Mesothelial cell of epicardium (in vitro differentiated cells): ENCODE results near the gene TAF1A. TPM values are rescaled to one million over a fixed set of nuclear protein-coding genes. Genes with fewer than 3 reads are reported as not detected.

ENCODE experiments used
- DNase-seq, 2 experiments: peaks; one replicate each; pipeline ENCODE4 v3.0.0; 2021; ENCODE audit warnings: low spot score in 2 of 2; ENCODE audit not compliant: unreplicated experiment in 2 of 2
- H3K27ac Mint-ChIP-seq: 2 replicates; pipeline ENCODE4 v1.8.0; 2021; ENCODE audit warnings: mixed read lengths
- H3K27me3 Mint-ChIP-seq: 2 replicates; pipeline ENCODE4 v1.8.0; 2021; ENCODE audit warnings: low read depth, mixed read lengths
- H3K36me3 Mint-ChIP-seq: 2 replicates; pipeline ENCODE4 v1.8.0; 2021; ENCODE audit warnings: mixed read lengths
- H3K4me1 Mint-ChIP-seq: 2 replicates; pipeline ENCODE4 v1.8.0; 2021; ENCODE audit warnings: mixed read lengths
- H3K4me3 Mint-ChIP-seq: 2 replicates; pipeline ENCODE4 v1.8.0; 2021; ENCODE audit warnings: mild to moderate bottlenecking, moderate library complexity, mixed read lengths
- H3K9me3 Mint-ChIP-seq: 2 replicates; pipeline ENCODE4 v1.8.0; 2021; ENCODE audit warnings: mixed read lengths
- total RNA-seq: library from RNA; stranded (reverse); gene quantifications from 3 replicates; pipeline ENCODE4 v1.2.1, GENCODE V29; 2021
- TF ChIP-seq, protein P1 (sequence below): fragments of 200-600 bp; sonication (generic); IDR thresholded peaks from one replicate; pipeline ENCODE4 v1.5.0; 2021; ENCODE audit warnings: antibody characterized with exemption; ENCODE audit not compliant: unreplicated experiment

Gene TAF1A
- total RNA-seq, 1 donor from 2014 or later = 15.6 TPM

- no peaks in the 10 kb centered on the region for H3K4me1 Mint-ChIP-seq
- H3K4me3 Mint-ChIP-seq = no peak overlapping the region
- H3K27me3 Mint-ChIP-seq = peaks cover 11% of the 10 kb centered on the region
- H3K9me3 Mint-ChIP-seq = peaks cover 11% of the 10 kb centered on the region
- no peak overlapping the region for H3K27ac Mint-ChIP-seq
- H3K36me3 Mint-ChIP-seq = no peaks in the 10 kb centered on the region
- TF ChIP-seq, protein P1, sequence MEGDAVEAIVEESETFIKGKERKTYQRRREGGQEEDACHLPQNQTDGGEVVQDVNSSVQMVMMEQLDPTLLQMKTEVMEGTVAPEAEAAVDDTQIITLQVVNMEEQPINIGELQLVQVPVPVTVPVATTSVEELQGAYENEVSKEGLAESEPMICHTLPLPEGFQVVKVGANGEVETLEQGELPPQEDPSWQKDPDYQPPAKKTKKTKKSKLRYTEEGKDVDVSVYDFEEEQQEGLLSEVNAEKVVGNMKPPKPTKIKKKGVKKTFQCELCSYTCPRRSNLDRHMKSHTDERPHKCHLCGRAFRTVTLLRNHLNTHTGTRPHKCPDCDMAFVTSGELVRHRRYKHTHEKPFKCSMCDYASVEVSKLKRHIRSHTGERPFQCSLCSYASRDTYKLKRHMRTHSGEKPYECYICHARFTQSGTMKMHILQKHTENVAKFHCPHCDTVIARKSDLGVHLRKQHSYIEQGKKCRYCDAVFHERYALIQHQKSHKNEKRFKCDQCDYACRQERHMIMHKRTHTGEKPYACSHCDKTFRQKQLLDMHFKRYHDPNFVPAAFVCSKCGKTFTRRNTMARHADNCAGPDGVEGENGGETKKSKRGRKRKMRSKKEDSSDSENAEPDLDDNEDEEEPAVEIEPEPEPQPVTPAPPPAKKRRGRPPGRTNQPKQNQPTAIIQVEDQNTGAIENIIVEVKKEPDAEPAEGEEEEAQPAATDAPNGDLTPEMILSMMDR = no peak
- DNase-seq = no peak
Measured at GRCh38 chr1:222529916-222530315, 59.8 kb downstream of the TAF1A start.

DNA sequence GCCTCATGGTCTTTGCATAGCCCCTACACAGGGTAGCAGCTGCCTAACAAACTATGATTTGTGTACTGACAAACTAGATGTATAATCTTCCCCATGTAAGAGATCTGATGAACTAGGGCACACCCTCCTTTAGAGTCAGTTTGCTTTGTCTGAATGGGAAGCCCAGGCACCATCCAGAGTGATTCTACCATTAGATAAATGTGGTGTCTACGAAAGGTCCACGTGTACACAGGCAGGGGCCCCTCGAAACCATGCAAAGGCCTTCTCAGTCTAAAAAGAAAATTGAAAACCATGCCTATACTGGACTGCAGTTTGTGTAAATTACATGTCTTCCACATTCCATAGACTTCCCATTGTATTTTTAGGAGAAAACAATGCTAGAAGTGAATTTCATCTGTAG, 60.6 kb downstream of the TAF1A start:
- H3K4me1 Mint-ChIP-seq = peaks cover under 1% of the 10 kb centered on the region

DNA sequence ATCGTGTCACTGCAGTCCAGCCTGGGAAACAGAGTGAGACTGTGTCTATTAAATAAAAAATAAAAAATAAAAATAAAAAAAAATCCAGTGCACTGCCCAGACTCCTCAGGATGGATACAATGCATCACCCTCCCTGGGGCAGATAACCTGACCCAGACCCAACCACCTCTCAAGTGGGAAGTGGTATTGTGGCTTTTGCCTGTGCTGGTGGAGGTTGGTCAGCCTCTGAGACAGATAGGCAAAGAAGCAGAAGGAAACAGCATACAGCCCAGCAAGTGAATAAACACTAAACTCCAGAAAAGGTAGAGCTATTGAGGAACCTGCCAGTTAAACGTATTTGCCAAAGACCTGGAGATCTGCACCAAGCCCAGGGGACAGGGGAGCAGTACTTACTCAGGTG, 63.8 kb downstream of the TAF1A start:
- H3K27me3 Mint-ChIP-seq = peaks cover 8% of the 10 kb centered on the region
- no peaks in the 10 kb centered on the region for H3K36me3 Mint-ChIP-seq
- DNase-seq = no peak
- TF ChIP-seq, protein P1 = no peak
- H3K4me3 Mint-ChIP-seq = no peak overlapping the region
- peaks cover 17% of the 10 kb centered on the region for H3K9me3 Mint-ChIP-seq
- peaks cover 7% of the 10 kb centered on the region for H3K4me1 Mint-ChIP-seq
- H3K27ac Mint-ChIP-seq = no peak overlapping the region

More for the DNA sequence above, 60.6 kb downstream of the TAF1A start:
- H3K9me3 Mint-ChIP-seq = peaks cover 11% of the 10 kb centered on the region
- H3K36me3 Mint-ChIP-seq = no peaks in the 10 kb centered on the region
- TF ChIP-seq, protein P1 = no peak
- no peak for DNase-seq
- no peak overlapping the region for H3K4me3 Mint-ChIP-seq
- H3K27me3 Mint-ChIP-seq = peaks cover 11% of the 10 kb centered on the region
- no peak overlapping the region for H3K27ac Mint-ChIP-seq

DNA sequence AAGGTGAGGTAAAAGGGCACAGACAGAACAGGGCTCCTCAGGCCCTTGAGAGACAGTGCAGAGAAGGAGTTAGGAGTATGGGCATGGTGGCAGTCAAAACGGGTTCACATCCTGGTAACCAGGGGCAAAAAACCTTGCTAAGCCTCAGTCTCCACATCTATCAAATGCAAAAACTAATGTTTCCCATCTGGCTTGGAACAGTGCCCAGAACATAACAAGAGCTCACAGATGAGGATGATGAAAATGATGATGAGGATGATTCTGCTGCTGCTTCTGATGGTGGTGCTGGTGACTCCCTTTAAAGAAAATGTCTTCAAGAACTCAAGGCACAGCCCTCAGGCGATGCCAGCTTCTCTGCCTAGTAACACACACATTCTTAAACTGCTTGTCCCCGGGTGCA, 65.9 kb downstream of the TAF1A start:
- peaks cover 8% of the 10 kb centered on the region for H3K27me3 Mint-ChIP-seq
- H3K4me1 Mint-ChIP-seq = peaks cover 9% of the 10 kb centered on the region
- no peak for DNase-seq
- H3K9me3 Mint-ChIP-seq = peaks cover 17% of the 10 kb centered on the region
- H3K36me3 Mint-ChIP-seq = no peaks in the 10 kb centered on the region
- no peak overlapping the region for H3K27ac Mint-ChIP-seq
- H3K4me3 Mint-ChIP-seq = no peak overlapping the region
- TF ChIP-seq, protein P1 = no peak

DNA sequence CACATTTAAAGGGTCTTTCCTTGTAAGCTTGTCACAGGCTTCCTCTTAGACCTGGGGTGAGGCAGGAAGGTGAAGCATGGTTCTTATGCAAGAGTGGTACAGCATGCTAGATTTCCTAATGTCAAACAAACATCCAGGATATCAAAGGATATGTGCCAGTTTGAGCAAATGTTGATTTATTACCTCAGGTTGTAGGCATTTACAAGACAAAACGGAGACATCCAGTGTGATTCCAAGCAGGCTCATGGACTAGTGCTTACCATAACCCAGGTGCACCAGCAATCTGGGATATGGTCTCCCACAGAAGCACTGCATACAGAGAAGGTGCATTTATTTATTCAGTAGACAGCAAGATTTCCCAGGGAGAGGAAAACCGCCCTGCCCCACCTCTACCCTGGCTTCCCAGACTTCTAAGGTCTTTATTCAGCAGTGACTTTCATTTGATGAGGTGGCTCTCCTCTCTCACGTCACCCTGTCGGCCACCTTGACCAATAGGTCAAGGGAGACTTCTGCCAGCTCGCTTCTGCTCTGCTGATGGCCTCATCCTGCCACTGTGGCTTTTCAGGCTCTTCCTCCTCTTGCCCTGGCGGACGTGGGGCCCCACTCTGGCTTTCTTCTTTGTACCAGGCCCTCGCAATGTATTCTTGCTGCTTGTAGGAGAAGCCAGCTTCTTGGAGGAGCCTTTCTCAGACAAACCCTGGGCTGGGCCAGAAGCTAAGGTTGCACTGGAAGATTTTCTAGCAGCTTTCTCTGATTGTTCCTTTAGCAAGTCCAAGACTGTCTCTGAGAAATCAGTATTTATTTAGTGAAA, 67.4 kb downstream of the TAF1A start:
- peaks cover 12% of the 10 kb centered on the region for H3K9me3 Mint-ChIP-seq
- peaks cover 9% of the 10 kb centered on the region for H3K4me1 Mint-ChIP-seq
- H3K4me3 Mint-ChIP-seq = no peak overlapping the region
- H3K36me3 Mint-ChIP-seq = no peaks in the 10 kb centered on the region
- TF ChIP-seq, protein P1 = no peak
- peaks cover 8% of the 10 kb centered on the region for H3K27me3 Mint-ChIP-seq
- no peak overlapping the region for H3K27ac Mint-ChIP-seq
- DNase-seq = no peak
